Tibial artery (tissue), 4 donors: ENCODE data around the gene EWSR1.

ENCODE experiments used
- DNase-seq, 2 donors: peaks; one replicate each; pipeline ENCODE4 v3.0.0-alpha.2; 2019
- H3K27ac ChIP-seq, 2 donors: fragments of 200-600 bp; sonication (generic) in 1 of 2; 1 replicate in 1 of 2; 2 replicates in 1 of 2; pipeline ENCODE4 v1.5.1; 2018 to 2019; ENCODE audit warnings: mild to moderate bottlenecking in 1 of 2
- H3K27me3 ChIP-seq, 2 donors: fragments of 200-600 bp; sonication (generic) in 1 of 2; one replicate each; pipeline versions ENCODE4 v1.5.1 to v1.6.0; 2016 to 2019
- H3K36me3 ChIP-seq, 3 donors: fragments of 200-600 bp; sonication (generic) in 2 of 3; one replicate each; pipeline ENCODE4 v1.5.1; 2016 to 2019; ENCODE audit warnings: mild to moderate bottlenecking in 2 of 3
- H3K4me1 ChIP-seq, 4 donors: fragments of 200-600 bp; sonication (generic) in 2 of 4; 1 replicate in 3 of 4; 2 replicates in 1 of 4; pipeline ENCODE4 v1.5.1; 2016 to 2019
- H3K4me3 ChIP-seq, 2 donors: fragments of 200-600 bp; sonication (generic) in 1 of 2; 1 replicate in 1 of 2; 2 replicates in 1 of 2; pipeline ENCODE4 v1.5.1; 2018 to 2019; ENCODE audit warnings: mild to moderate bottlenecking in 2 of 2
- H3K9me3 ChIP-seq, 3 donors: fragments of 200-600 bp; sonication (generic) in 1 of 3; one replicate each; pipeline ENCODE4 v1.5.1; 2016 to 2019
- intact Hi-C: fragments of 100-400 bp; cut with DNase I; formaldehyde crosslinking; loops from one replicate; pipeline ENCODE4 v1.15.0; 2023; ENCODE audit warnings: low total_unique reads
- TF ChIP-seq, protein P1 (sequence below), 2 experiments: fragments of 200-600 bp in 1 of 2; fragments of 450-650 bp in 1 of 2; IDR thresholded peaks; one replicate each; pipeline ENCODE4 v1.5.1; 2017 to 2019; ENCODE audit warnings: antibody characterized with exemption in 2 of 2, mild to moderate bottlenecking in 1 of 2, moderate library complexity in 1 of 2

The EWSR1 gene

DNA sequence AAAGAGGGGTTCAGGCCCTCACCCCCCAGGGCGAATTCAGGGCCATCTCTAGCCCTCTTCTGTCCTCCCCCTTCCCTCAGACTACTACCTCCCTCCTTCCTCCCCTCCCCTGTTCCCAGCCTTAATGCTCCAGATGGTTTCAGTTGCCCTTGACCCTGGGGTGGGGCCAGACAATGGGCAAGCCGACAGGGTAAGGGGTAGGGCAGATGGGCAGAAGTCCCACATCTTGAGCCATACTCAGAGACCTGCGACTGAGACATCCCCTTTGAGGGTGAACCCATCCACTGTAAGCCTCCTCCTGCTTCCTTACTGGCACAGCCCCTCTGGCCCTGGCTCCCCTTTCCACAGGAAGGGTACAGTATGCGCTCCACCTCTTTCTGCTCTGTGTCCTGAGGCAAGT, 2.1 kb upstream of the EWSR1 start:
- H3K27ac ChIP-seq, result peak overlapping the region in 1 of 2 donors; percentile 98
- H3K36me3 ChIP-seq, result peaks cover 0 to 24% (median 0%) of the 10 kb centered on the region in 3 donors
- TF ChIP-seq, protein P1, sequence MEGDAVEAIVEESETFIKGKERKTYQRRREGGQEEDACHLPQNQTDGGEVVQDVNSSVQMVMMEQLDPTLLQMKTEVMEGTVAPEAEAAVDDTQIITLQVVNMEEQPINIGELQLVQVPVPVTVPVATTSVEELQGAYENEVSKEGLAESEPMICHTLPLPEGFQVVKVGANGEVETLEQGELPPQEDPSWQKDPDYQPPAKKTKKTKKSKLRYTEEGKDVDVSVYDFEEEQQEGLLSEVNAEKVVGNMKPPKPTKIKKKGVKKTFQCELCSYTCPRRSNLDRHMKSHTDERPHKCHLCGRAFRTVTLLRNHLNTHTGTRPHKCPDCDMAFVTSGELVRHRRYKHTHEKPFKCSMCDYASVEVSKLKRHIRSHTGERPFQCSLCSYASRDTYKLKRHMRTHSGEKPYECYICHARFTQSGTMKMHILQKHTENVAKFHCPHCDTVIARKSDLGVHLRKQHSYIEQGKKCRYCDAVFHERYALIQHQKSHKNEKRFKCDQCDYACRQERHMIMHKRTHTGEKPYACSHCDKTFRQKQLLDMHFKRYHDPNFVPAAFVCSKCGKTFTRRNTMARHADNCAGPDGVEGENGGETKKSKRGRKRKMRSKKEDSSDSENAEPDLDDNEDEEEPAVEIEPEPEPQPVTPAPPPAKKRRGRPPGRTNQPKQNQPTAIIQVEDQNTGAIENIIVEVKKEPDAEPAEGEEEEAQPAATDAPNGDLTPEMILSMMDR (IDR thresholded peaks at IDR 0.05), result no peak
- intact Hi-C loops, result loop anchor here (5.0 to 10.0 kb wide), 2 partner anchors 41 to 381 kb away; partner anchors contain the start of genes GAS2L1 and ZNRF3
- H3K4me3 ChIP-seq, result no peak overlapping the region
- DNase-seq, result peak in 1 of 2 donors; percentile 40
- no peaks in the 10 kb centered on the region for H3K27me3 ChIP-seq
- peaks cover 0 to 29% (median 18%) of the 10 kb centered on the region in 4 donors for H3K4me1 ChIP-seq
- no peaks in the 10 kb centered on the region for H3K9me3 ChIP-seq

- Histone ChIP-seq H3K36me3 (peaks cover 0 to 24% (median 0%) of the 10 kb centered on the region in 3 donors), H3K27ac (peak overlapping the region; percentile 98 to 99), H3K9me3 (no peaks in the 10 kb centered on the region), H3K4me3 (peak overlapping the region; percentile 90 to 95), H3K27me3 (no peaks in the 10 kb centered on the region), H3K4me1 (peaks cover 0 to 38% (median 23%) of the 10 kb centered on the region in 4 donors)
- intact Hi-C loops, result loop anchor here (5.0 to 10.0 kb wide), 2 partner anchors 40 to 382 kb away; partner anchors contain the start of genes GAS2L1 and ZNRF3
- TF ChIP-seq, protein P1 (IDR thresholded peaks at IDR 0.05), result no peak
- peak in 1 of 2 donors; percentile 65 for DNase-seq
Measured at GRCh38 chr22:29266564-29267461, 1.3 kb upstream of the EWSR1 start.

DNA sequence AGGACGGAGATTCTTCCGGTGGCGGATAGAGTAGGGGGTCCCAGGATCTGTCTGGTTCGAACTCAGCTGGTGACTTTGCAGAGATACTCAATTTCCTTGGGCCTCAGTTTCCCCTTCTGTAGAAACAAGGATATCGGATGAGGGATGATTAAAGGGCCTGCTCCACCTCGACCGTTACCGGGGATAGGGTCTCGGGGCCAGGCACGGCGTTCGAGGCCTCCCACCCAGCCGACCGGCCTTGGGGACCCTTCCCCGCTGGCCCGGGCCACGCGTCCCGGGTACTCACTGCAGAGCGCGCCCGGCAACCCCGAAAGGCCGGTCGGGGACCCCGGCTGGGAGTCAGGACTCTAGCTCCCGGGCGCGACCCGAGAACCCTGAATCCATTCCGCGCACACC, 608 bp upstream of the EWSR1 start:
- Histone ChIP-seq H3K4me1 (peaks cover 0 to 45% (median 30%) of the 10 kb centered on the region in 4 donors), H3K27me3 (no peaks in the 10 kb centered on the region), H3K9me3 (no peaks in the 10 kb centered on the region), H3K4me3 (peak overlapping the region; percentile 90 to 95), H3K27ac (peak overlapping the region; percentile 98 to 99), H3K36me3 (peaks cover 4 to 24% (median 5%) of the 10 kb centered on the region in 3 donors)
- TF ChIP-seq, protein P1 (IDR thresholded peaks at IDR 0.05), result no peak
- intact Hi-C loops, result loop anchor here (5.0 to 10.0 kb wide), 2 partner anchors 40 to 383 kb away; partner anchors contain the start of genes GAS2L1 and ZNRF3
- DNase-seq, result no peak

- no peaks in the 10 kb centered on the region for H3K9me3 ChIP-seq
- peaks cover 0 to 57% (median 32%) of the 10 kb centered on the region in 4 donors for H3K4me1 ChIP-seq
- H3K36me3 ChIP-seq, result peaks cover 16 to 23% (median 17%) of the 10 kb centered on the region in 3 donors
- intact Hi-C loops, result loop anchor here (5.0 to 10.0 kb wide), 2 partner anchors 39 to 384 kb away; partner anchors contain the start of genes GAS2L1 and ZNRF3
- peak; percentile 60 to 83 for DNase-seq
- peak overlapping the region; percentile 98 to 99 for H3K27ac ChIP-seq
- TF ChIP-seq, protein P1 (IDR thresholded peaks at IDR 0.05), result no peak
- peak overlapping the region; percentile 90 to 95 for H3K4me3 ChIP-seq
- no peaks in the 10 kb centered on the region for H3K27me3 ChIP-seq
Measured at GRCh38 chr22:29268511-29269229, 602 bp downstream of the EWSR1 start.

GRCh38 chr22:29269230-29269604, 1.1 kb downstream of the EWSR1 start:
- Histone ChIP-seq H3K27ac (peak overlapping the region; percentile 98 to 99), H3K27me3 (no peaks in the 10 kb centered on the region), H3K9me3 (no peaks in the 10 kb centered on the region), H3K4me3 (peak overlapping the region; percentile 90 to 95), H3K36me3 (peaks cover 21 to 23% (median 22%) of the 10 kb centered on the region in 3 donors), H3K4me1 (peaks cover 0 to 62% (median 33%) of the 10 kb centered on the region in 4 donors)
- intact Hi-C loops, result loop anchor here (5.0 to 10.0 kb wide), 2 partner anchors 38 to 384 kb away; partner anchors contain the start of genes GAS2L1 and ZNRF3
- DNase-seq, result peak in 1 of 2 donors; percentile 51
- TF ChIP-seq, protein P1 (IDR thresholded peaks at IDR 0.05), result no peak
